Keratinocyte (primary cell): ENCODE data around the gene SLC25A13. TPM values are rescaled to one million over a fixed set of nuclear protein-coding genes. Genes with fewer than 3 reads are reported as not detected.

Experiments
- DNase-seq: peaks from one replicate; pipeline ENCODE4 v3.0.0-alpha.2; 2011; ENCODE audit warnings: low read depth, missing footprints, low spot score
- FAIRE-seq: peaks from 2 replicates; lab custom pipeline; 2011; peaks lifted over from hg19 to GRCh38; lab: Jason Lieb, UNC
- H2AFZ ChIP-seq: 2 replicates; pipeline ENCODE4 v1.6.0; 2012; ENCODE audit warnings: low read length, control low read depth, inconsistent platforms; ENCODE audit not compliant: control insufficient read depth
- H3K27ac ChIP-seq: 2 replicates; pipeline ENCODE4 v1.5.1; 2011; ENCODE audit warnings: low read length; ENCODE audit not compliant: control insufficient read depth, insufficient read depth
- H3K27me3 ChIP-seq: 3 replicates; pipeline ENCODE4 v1.6.0; 2011; ENCODE audit warnings: low read length; ENCODE audit not compliant: control insufficient read depth, insufficient read depth; ENCODE audit errors: extremely low read depth
- H3K36me3 ChIP-seq, 2 experiments: 2 replicates in 1 of 2; 3 replicates in 1 of 2; pipeline ENCODE4 v1.5.1; 2011; ENCODE audit warnings: low read length in 2 of 2, mild to moderate bottlenecking in 1 of 2; ENCODE audit not compliant: control insufficient read depth in 2 of 2, insufficient read depth in 2 of 2; ENCODE audit errors: extremely low read depth in 1 of 2
- H3K4me1 ChIP-seq: 3 replicates; pipeline ENCODE4 v1.5.1; 2011; ENCODE audit warnings: low read length; ENCODE audit not compliant: control insufficient read depth, insufficient read depth; ENCODE audit errors: extremely low read depth
- H3K4me2 ChIP-seq: 3 replicates; pipeline ENCODE4 v1.6.0; 2011; ENCODE audit warnings: low read depth, low read length; ENCODE audit not compliant: control insufficient read depth, insufficient read depth; ENCODE audit errors: extremely low read depth
- H3K4me3 ChIP-seq, 3 experiments: fragments of 200-600 bp in 1 of 3; sonication (generic) in 1 of 3; 2 replicates in 2 of 3; 3 replicates in 1 of 3; pipeline ENCODE4 v1.5.1; 2011 to 2016; ENCODE audit warnings: low read length in 3 of 3, mild to moderate bottlenecking in 3 of 3, control low read depth in 2 of 3, inconsistent platforms in 1 of 3, low read depth in 1 of 3, mixed read lengths in 1 of 3, mixed run types in 1 of 3, moderate library complexity in 1 of 3; ENCODE audit not compliant: control insufficient read depth in 2 of 3, insufficient read depth in 2 of 3; ENCODE audit errors: extremely low read depth in 1 of 3
- H3K79me2 ChIP-seq: 2 replicates; pipeline ENCODE4 v1.6.0; 2012; ENCODE audit warnings: low read length; ENCODE audit not compliant: control insufficient read depth, insufficient read depth
- H3K9ac ChIP-seq: 3 replicates; pipeline ENCODE4 v1.6.0; 2011; ENCODE audit warnings: low read length; ENCODE audit not compliant: control insufficient read depth, insufficient read depth; ENCODE audit errors: extremely low read depth
- H3K9me1 ChIP-seq: 3 replicates; pipeline ENCODE4 v1.6.0; 2011; ENCODE audit warnings: low read length; ENCODE audit not compliant: control insufficient read depth, insufficient read depth; ENCODE audit errors: extremely low read depth
- H3K9me3 ChIP-seq: 2 replicates; pipeline ENCODE4 v1.5.1; 2012; ENCODE audit warnings: low read depth, low read length; ENCODE audit not compliant: control insufficient read depth
- H4K20me1 ChIP-seq: 3 replicates; pipeline ENCODE4 v1.6.0; 2011; ENCODE audit warnings: low read length; ENCODE audit not compliant: control insufficient read depth, insufficient read depth; ENCODE audit errors: extremely low read depth
- CTCF ChIP-seq, 3 experiments: IDR thresholded peaks in 1 of 3; conservative IDR thresholded peaks in 1 of 3; optimal IDR thresholded peaks in 1 of 3; 2 replicates in 2 of 3; 3 replicates in 1 of 3; pipeline versions ENCODE3 to v1.5.1; 2011; ENCODE audit warnings: low read length in 3 of 3, mild to moderate bottlenecking in 3 of 3, moderate library complexity in 2 of 3, control low read depth in 1 of 3, inconsistent platforms in 1 of 3; ENCODE audit not compliant: insufficient read depth in 2 of 3; ENCODE audit errors: extremely low read depth in 1 of 3
- EZH2 ChIP-seq: IDR thresholded peaks from one replicate; pipeline ENCODE4 v1.6.1; 2012; ENCODE audit warnings: inconsistent platforms, mild to moderate bottlenecking, low read length, moderate library complexity
- dilution Hi-C: fragments of 300-500 bp; cut with MboI; formaldehyde crosslinking; loops from one replicate; pipeline ENCODE4 v1.7.0; 2020; ENCODE audit warnings: low sequenced_read_pairs; ENCODE audit not compliant: extremely low pct_ligation_motif_present
- polyA plus RNA-seq, 5 experiments: library from polyadenylated mRNA; depleted of rRNA in 3 of 5; stranded (reverse) in 3 of 5; stranded (forward) in 1 of 5; unstranded in 1 of 5; fragments of >200 nt; gene quantifications; 1 replicate in 1 of 5; 2 replicates in 3 of 5; 3 replicates in 1 of 5; pipeline versions ENCODE4 v1.2.1 to v1.2.3, GENCODE V29; 2011 to 2012; ENCODE audit warnings: missing spikeins in 2 of 5, low read depth in 1 of 5, low replicate concordance in 1 of 5

The SLC25A13 gene
- polyA plus RNA-seq, 1 donor (not counting 4 experiments of a cell fraction or from before 2014, with no cell fraction given): 29.4 TPM

GRCh38 chr7:96330193-96330592 is 8.3 kb upstream of the SLC25A13 start:
- no peak overlapping the region for H3K9ac ChIP-seq
- H3K4me3 ChIP-seq: peak overlapping the region in 2 of 3 experiments; percentile 25 to 31
- H3K27ac ChIP-seq: no peak overlapping the region
- H3K9me1 ChIP-seq: no peaks in the 10 kb centered on the region
- no peak for TF ChIP-seq EZH2
- TF ChIP-seq CTCF (optimal IDR thresholded peaks at IDR 0.05 in 1 of 3, IDR thresholded peaks at IDR 0.05 in 1 of 3, conservative IDR thresholded peaks at IDR 0.05 in 1 of 3; ENCODE audit: extremely low read depth in 1 of 3, insufficient read depth in 2 of 3, low read length in 3 of 3): no peak
- peaks cover 28% of the 10 kb centered on the region for H3K4me1 ChIP-seq
- H4K20me1 ChIP-seq: no peaks in the 10 kb centered on the region
- H3K36me3 ChIP-seq: no peaks in the 10 kb centered on the region
- H3K79me2 ChIP-seq: no peaks in the 10 kb centered on the region
- DNase-seq: no peak
- dilution Hi-C loops: no loop called here
- no peaks in the 10 kb centered on the region for H3K27me3 ChIP-seq
- H2AFZ ChIP-seq: peak overlapping the region; percentile 55
- FAIRE-seq: peak; percentile 91
- H3K4me2 ChIP-seq: peak overlapping the region; percentile 72
- no peaks in the 10 kb centered on the region for H3K9me3 ChIP-seq

DNA sequence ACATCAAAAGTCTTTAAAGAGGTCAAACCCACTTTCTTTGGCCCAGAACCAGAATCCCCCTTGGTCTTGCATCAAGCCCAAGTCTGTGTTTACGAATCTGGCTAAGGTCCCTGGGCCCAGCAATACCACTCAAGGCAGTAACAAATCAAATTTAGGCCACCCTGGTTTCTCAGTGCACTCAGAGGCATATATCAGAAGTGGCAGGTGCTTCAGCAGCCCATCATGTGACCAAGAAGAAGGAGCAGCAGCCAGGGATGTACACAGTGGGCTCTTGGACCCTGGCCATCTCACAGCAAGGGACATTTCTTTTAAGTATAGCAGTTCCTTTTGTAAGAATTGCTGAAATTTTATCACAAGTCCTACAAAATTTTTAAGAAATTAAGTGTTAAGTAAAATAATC is 7.3 kb upstream of the SLC25A13 start:
- FAIRE-seq (no peak), DNase-seq (no peak)
- H3K4me1 ChIP-seq: peaks cover 28% of the 10 kb centered on the region
- no peaks in the 10 kb centered on the region for H3K27me3 ChIP-seq
- TF ChIP-seq EZH2 (no peak), CTCF (optimal IDR thresholded peaks at IDR 0.05 in 1 of 3, IDR thresholded peaks at IDR 0.05 in 1 of 3, conservative IDR thresholded peaks at IDR 0.05 in 1 of 3; ENCODE audit: extremely low read depth in 1 of 3, insufficient read depth in 2 of 3, low read length in 3 of 3) (no peak)
- H3K79me2 ChIP-seq: no peaks in the 10 kb centered on the region
- H3K27ac ChIP-seq: no peak overlapping the region
- H2AFZ ChIP-seq: no peak overlapping the region
- no peak overlapping the region for H3K4me3 ChIP-seq
- H3K36me3 ChIP-seq: no peaks in the 10 kb centered on the region
- H3K9ac ChIP-seq: no peak overlapping the region
- dilution Hi-C loops: no loop called here
- no peaks in the 10 kb centered on the region for H3K9me3 ChIP-seq
- no peaks in the 10 kb centered on the region for H4K20me1 ChIP-seq
- H3K4me2 ChIP-seq: no peak overlapping the region
- no peaks in the 10 kb centered on the region for H3K9me1 ChIP-seq
